ENCODE results near the gene OR2L13. TPM values are rescaled to one million over a fixed set of nuclear protein-coding genes. Genes with fewer than 3 reads are reported as not detected.

OR2L13 gene
- total RNA-seq, 1 experiment from 2014 or later, result not detected

Other genes with a start within 250 kb of the OR2L13 start
- 1.0 to 1.9 TPM (median 1.6 TPM) in 3 replicates for gene TRIM58, start 238.0 kb upstream of the OR2L13 start, total RNA-seq (2021)
- gene OR2W3, start 199.6 kb upstream of the OR2L13 start, total RNA-seq (2021), result 0.17 to 0.41 TPM (median 0.32 TPM) in 3 replicates
- not detected in 3 replicates for gene OR2T8, start 174.9 kb upstream of the OR2L13 start, total RNA-seq (2021)
- not detected in 3 replicates for gene OR2AJ1, start 170.3 kb upstream of the OR2L13 start, total RNA-seq (2021)
- gene OR2L8, start 146.3 kb upstream of the OR2L13 start, total RNA-seq (2021), result not detected in 3 replicates
- not detected in 3 replicates for gene OR2AK2, start 130.0 kb upstream of the OR2L13 start, total RNA-seq (2021)
- gene OR2L5, start 81.5 kb upstream of the OR2L13 start, total RNA-seq (2021), result not detected in 3 replicates
- 0.05 TPM in 1 of 3 replicates, not detected in the others for gene OR2L2, start 65.1 kb upstream of the OR2L13 start, total RNA-seq (2021)
- gene OR2L3, start 48.3 kb upstream of the OR2L13 start, total RNA-seq (2021), result not detected in 3 replicates
- gene OR2M5, start 50.0 kb downstream of the OR2L13 start, total RNA-seq (2021), result not detected in 3 replicates
- gene OR2M2, start 79.6 kb downstream of the OR2L13 start, total RNA-seq (2021), result not detected in 3 replicates
- not detected in 3 replicates for gene OR2M3, start 102.1 kb downstream of the OR2L13 start, total RNA-seq (2021)
- not detected in 3 replicates for gene OR2M4, start 136.2 kb downstream of the OR2L13 start, total RNA-seq (2021)
- gene OR2T33, start 182.8 kb downstream of the OR2L13 start, total RNA-seq (2021), result not detected in 3 replicates
- gene OR2T12, start 208.2 kb downstream of the OR2L13 start, total RNA-seq (2021), result not detected in 3 replicates
- not detected in 3 replicates for gene OR2M7, start 229.4 kb downstream of the OR2L13 start, total RNA-seq (2021)